ENCODE results near the gene FAM200C. TPM values are rescaled to one million over a fixed set of nuclear protein-coding genes. Genes with fewer than 3 reads are reported as not detected.

The FAM200C gene
- total and polyA plus RNA-seq, 2 donors (not counting 1 experiment from before 2014, with no cell fraction given), result 0.28 to 1.3 TPM

- peaks cover 5% of the 10 kb centered on the region for H3K79me2 ChIP-seq (ENCODE audit: control insufficient read depth, insufficient read depth, low read length)
- no peaks in the 10 kb centered on the region for H3K27me3 Mint-ChIP-seq
- no peak overlapping the region for H3K4me3 ChIP-seq (ENCODE audit: control extremely low read depth in 1 of 5, extremely low read depth in 1 of 5, insufficient read depth in 1 of 5, low read depth in 2 of 5, low read length in 4 of 5)
- POLR2A ChIA-PET, result interaction anchor here (1.2 kb wide), 1 partner anchor 14 kb away, joined by 6 read pairs; the partner anchor contains the start of gene SLU7
- DNase-seq (no peak), ATAC-seq (ENCODE audit: low read depth) (no peak)
- CTCF ChIA-PET, result interaction anchor here (1.9 kb wide), 1 partner anchor 10 kb away, joined by 6 read pairs; no protein-coding TSS in a partner anchor
- no peak for TF ChIP-seq CTCF (IDR thresholded peaks at IDR 0.05)
- no peak for TF ChIP-seq EZH2 (IDR thresholded peaks at IDR 0.05; ENCODE audit: borderline replicate concordance, insufficient read depth, low read depth, low read length, poor library complexity, severe bottlenecking)
- no peaks in the 10 kb centered on the region for H3K27me3 ChIP-seq (replicated peaks in 1 of 4; ENCODE audit: control extremely low read depth in 1 of 4, control insufficient read depth in 3 of 4, insufficient read depth in 4 of 4, low read length in 3 of 4)
- peak overlapping the region; percentile 13 for H3K4me3 Mint-ChIP-seq
- peak overlapping the region; percentile 16 for H3K27ac Mint-ChIP-seq
- H4K20me1 ChIP-seq (ENCODE audit: control insufficient read depth, insufficient read depth, low read length, poor library complexity, severe bottlenecking), result no peaks in the 10 kb centered on the region
- 94% methylated on average over 6 of the region's 7 CpGs for WGBS (ENCODE audit: insufficient coverage)
- peaks cover 38 to 42% of the 10 kb centered on the region in 2 donors for H3K4me1 ChIP-seq (ENCODE audit: control insufficient read depth in 2 of 2, insufficient read depth in 2 of 2, low read length in 2 of 2)
- H3K4me2 ChIP-seq (replicated peaks; ENCODE audit: low read depth, low read length, poor library complexity, severe bottlenecking), result peak overlapping the region; percentile 73
- no peaks in the 10 kb centered on the region for H3K9me3 Mint-ChIP-seq (ENCODE audit: insufficient read depth)
- H3K27ac ChIP-seq (ENCODE audit: low read length in 2 of 2), result no peak overlapping the region
- H3K36me3 ChIP-seq (replicated peaks in 1 of 2; ENCODE audit: control extremely low read depth in 1 of 2, control insufficient read depth in 1 of 2, extremely low read depth in 1 of 2, insufficient read depth in 2 of 2, low read length in 1 of 2), result peaks cover 0 to 5% of the 10 kb centered on the region in 2 experiments
- H3K9me3 ChIP-seq (ENCODE audit: control extremely low read depth in 1 of 3, control insufficient read depth in 2 of 3, insufficient read depth in 1 of 3, low read length in 2 of 3), result no peaks in the 10 kb centered on the region
- H2AFZ ChIP-seq (ENCODE audit: insufficient read depth, low read depth, low read length, poor library complexity, severe bottlenecking), result no peak overlapping the region
- intact Hi-C loops (cut with micrococcal nuclease), result loop anchor here (1.0 to 10.0 kb wide), 2 partner anchors 13 to 1112 kb away; partner anchors contain the start of genes GABRB2 and SLU7
- no peak overlapping the region for H3K9ac ChIP-seq (ENCODE audit: low read length)
- peaks cover 46% of the 10 kb centered on the region for H3K4me1 Mint-ChIP-seq
These were observed 32.9 kb upstream of the FAM200C start for GRCh38 chr5:160432787-160433186.

GRCh38 chr5:160432196-160432595 is 32.3 kb upstream of the FAM200C start:
- no peak for TF ChIP-seq EZH2 (IDR thresholded peaks at IDR 0.05; ENCODE audit: borderline replicate concordance, insufficient read depth, low read depth, low read length, poor library complexity, severe bottlenecking)
- no peak for TF ChIP-seq CTCF (IDR thresholded peaks at IDR 0.05)
- H3K27ac ChIP-seq (ENCODE audit: low read length in 2 of 2), result no peak overlapping the region
- H3K9ac ChIP-seq (ENCODE audit: low read length), result no peak overlapping the region
- peak overlapping the region; percentile 60 for H3K27ac Mint-ChIP-seq
- H3K4me3 Mint-ChIP-seq, result peak overlapping the region; percentile 10
- H3K36me3 ChIP-seq (replicated peaks in 1 of 2; ENCODE audit: control extremely low read depth in 1 of 2, control insufficient read depth in 1 of 2, extremely low read depth in 1 of 2, insufficient read depth in 2 of 2, low read length in 1 of 2), result peaks cover 4 to 5% of the 10 kb centered on the region in 2 experiments
- POLR2A ChIA-PET, result no interaction called here
- H3K4me2 ChIP-seq (replicated peaks; ENCODE audit: low read depth, low read length, poor library complexity, severe bottlenecking), result peak overlapping the region; percentile 18
- H3K79me2 ChIP-seq (ENCODE audit: control insufficient read depth, insufficient read depth, low read length), result peaks cover 5% of the 10 kb centered on the region
- peaks cover 46% of the 10 kb centered on the region for H3K4me1 Mint-ChIP-seq
- ATAC-seq (ENCODE audit: low read depth), result peak; percentile 69
- H3K4me1 ChIP-seq (ENCODE audit: control insufficient read depth in 2 of 2, insufficient read depth in 2 of 2, low read length in 2 of 2), result peaks cover 38 to 42% of the 10 kb centered on the region in 2 donors
- H3K9me3 ChIP-seq (ENCODE audit: control extremely low read depth in 1 of 3, control insufficient read depth in 2 of 3, insufficient read depth in 1 of 3, low read length in 2 of 3), result no peaks in the 10 kb centered on the region
- CTCF ChIA-PET, result interaction anchor here (1.9 kb wide), 1 partner anchor 9 kb away, joined by 6 read pairs; no protein-coding TSS in a partner anchor
- no peak overlapping the region for H3K4me3 ChIP-seq (ENCODE audit: control extremely low read depth in 1 of 5, extremely low read depth in 1 of 5, insufficient read depth in 1 of 5, low read depth in 2 of 5, low read length in 4 of 5)
- peak; percentile 50 for DNase-seq
- no peaks in the 10 kb centered on the region for H3K27me3 Mint-ChIP-seq
- H4K20me1 ChIP-seq (ENCODE audit: control insufficient read depth, insufficient read depth, low read length, poor library complexity, severe bottlenecking), result no peaks in the 10 kb centered on the region
- 14% methylated on average over 2 of the region's 4 CpGs for WGBS (ENCODE audit: insufficient coverage)
- H3K27me3 ChIP-seq (replicated peaks in 1 of 4; ENCODE audit: control extremely low read depth in 1 of 4, control insufficient read depth in 3 of 4, insufficient read depth in 4 of 4, low read length in 3 of 4), result no peaks in the 10 kb centered on the region
- no peak overlapping the region for H2AFZ ChIP-seq (ENCODE audit: insufficient read depth, low read depth, low read length, poor library complexity, severe bottlenecking)
- intact Hi-C loops (cut with micrococcal nuclease), result loop anchor here (1.0 to 10.0 kb wide), 2 partner anchors 13 to 1113 kb away; partner anchors contain the start of genes GABRB2 and SLU7
- H3K9me3 Mint-ChIP-seq (ENCODE audit: insufficient read depth), result no peaks in the 10 kb centered on the region

Data from B cell (primary cell).